Adrenal gland (tissue), 12 donors: ENCODE measurements around the gene OR2W3. TPM values are rescaled to one million over a fixed set of nuclear protein-coding genes. Genes with fewer than 3 reads are reported as not detected.

Source experiments
- DNase-seq, 7 donors: peaks; one replicate each; pipeline ENCODE4 v3.0.0-alpha.2; 2019 to 2020
- H3K27ac ChIP-seq, 5 donors: fragments of 200-600 bp; sonication (generic) in 4 of 5; 1 replicate in 3 of 5; 2 replicates in 2 of 5; pipeline versions ENCODE4 v1.5.1 to v1.8.0; 2016 to 2020; ENCODE audit warnings: mild to moderate bottlenecking in 1 of 5
- H3K27me3 ChIP-seq: fragments of 200-600 bp; 2 replicates; pipeline ENCODE4 v1.8.0; 2021
- H3K36me3 ChIP-seq, 2 donors: fragments of 200-600 bp; replicated peaks in 1 of 2; 1 replicate in 1 of 2; 2 replicates in 1 of 2; pipeline versions ENCODE4 v1.5.1 to v1.8.0; 2018 to 2022
- H3K4me1 ChIP-seq, 2 donors: fragments of 200-600 bp; replicated peaks in 1 of 2; 1 replicate in 1 of 2; 2 replicates in 1 of 2; pipeline versions ENCODE4 v1.5.1 to v1.8.0; 2018 to 2021
- H3K4me3 ChIP-seq, 4 donors: fragments of 200-600 bp; sonication (generic) in 3 of 4; one replicate each; pipeline ENCODE4 v1.5.1; 2016 to 2018
- H3K9me3 ChIP-seq, 3 donors: fragments of 200-600 bp; sonication (generic) in 1 of 3; replicated peaks in 1 of 3; 1 replicate in 2 of 3; 2 replicates in 1 of 3; pipeline versions ENCODE4 v1.5.1 to v1.8.0; 2016 to 2021
- POLR2A ChIP-seq, 2 donors: fragments of 450-650 bp; IDR thresholded peaks; one replicate each; pipeline ENCODE4 v1.6.1; 2017; ENCODE audit warnings: antibody characterized with exemption in 2 of 2, mild to moderate bottlenecking in 2 of 2, moderate library complexity in 1 of 2
- WGBS, 4 donors: extraction: QIAGEN DNeasy Blood & Tissue Kit in 2 of 4; methylation state at CpG; one replicate each; pipeline versions ENCODE4 v1.1.5 to v1.1.7; 2013 to 2017; 5-methylcytosine and 5-hydroxymethylcytosine counted together
- intact Hi-C, 2 donors: fragments of 100-400 bp; cut with DNase I; formaldehyde crosslinking; loops; one replicate each; pipeline versions ENCODE4 v1.14.1 to v1.15.0; 2022 to 2023
- polyA plus RNA-seq, 3 donors: library from polyadenylated mRNA; stranded (reverse); fragments of 200-250 nt in 2 of 3; fragments of 350-450 nt in 1 of 3; fragmentation: Illumina TruSeq in 1 of 3; extraction: RNeasy Lipid Tissue Mini Kit (QIAGEN cat#74804) in 1 of 3; gene quantifications; one replicate each; pipeline ENCODE4 v1.2.3, GENCODE V29; 2013 to 2014
- total RNA-seq, 9 donors: library from RNA; depleted of rRNA in 4 of 9; stranded (reverse); fragments of >200 nt in 4 of 9; fragments of 120-200 nt in 1 of 9; fragmentation: NEBNext Ultra II Directional in 1 of 9; extraction: Animal tissue kit (Norgen Biotek cat#: 25700) in 1 of 9; gene quantifications; one replicate each; pipeline versions ENCODE4 v1.1.0 to v1.2.4, GENCODE V29; 2013 to 2023
- TF ChIP-seq, protein P1 (sequence below), 6 experiments: fragments of 450-650 bp in 4 of 6; fragments of 200-600 bp in 2 of 6; sonication (generic) in 1 of 6; IDR thresholded peaks; 1 replicate in 5 of 6; 2 replicates in 1 of 6; pipeline versions ENCODE4 v1.5.1 to v1.8.0; 2016 to 2021; ENCODE audit warnings: antibody characterized with exemption in 6 of 6, mild to moderate bottlenecking in 2 of 6, moderate library complexity in 1 of 6
- donor health status: healthy with polysubstance abuse.
- donor health status: Bipolar disorder and iron deficiency.
- donor health status: DM: yes; HTN: yes; CAD: no.
- donor health status: DM: no; HTN: no; CAD: no.
- donor health status: DM: no; HTN: no; CAD: no.
- donor health status: DM: yes; HTN: yes; CAD: no.

The OR2W3 gene
- total and polyA plus RNA-seq, 12 donors: 0.20 to 2.5 (median 1.1) TPM; not detected in 8

GRCh38 chr1:247895976-247896375 lies 589 bp downstream of the OR2W3 start:
- H3K36me3 ChIP-seq: no peaks in the 10 kb centered on the region
- no peaks in the 10 kb centered on the region for H3K27me3 ChIP-seq
- 85 to 97% (median 92%) methylated on average over 3 to 14 of the region's 14 CpGs for WGBS, 4 donors
- H3K27ac ChIP-seq: no peak overlapping the region
- TF ChIP-seq POLR2A (IDR thresholded peaks at IDR 0.05): no peak
- TF ChIP-seq, protein P1, sequence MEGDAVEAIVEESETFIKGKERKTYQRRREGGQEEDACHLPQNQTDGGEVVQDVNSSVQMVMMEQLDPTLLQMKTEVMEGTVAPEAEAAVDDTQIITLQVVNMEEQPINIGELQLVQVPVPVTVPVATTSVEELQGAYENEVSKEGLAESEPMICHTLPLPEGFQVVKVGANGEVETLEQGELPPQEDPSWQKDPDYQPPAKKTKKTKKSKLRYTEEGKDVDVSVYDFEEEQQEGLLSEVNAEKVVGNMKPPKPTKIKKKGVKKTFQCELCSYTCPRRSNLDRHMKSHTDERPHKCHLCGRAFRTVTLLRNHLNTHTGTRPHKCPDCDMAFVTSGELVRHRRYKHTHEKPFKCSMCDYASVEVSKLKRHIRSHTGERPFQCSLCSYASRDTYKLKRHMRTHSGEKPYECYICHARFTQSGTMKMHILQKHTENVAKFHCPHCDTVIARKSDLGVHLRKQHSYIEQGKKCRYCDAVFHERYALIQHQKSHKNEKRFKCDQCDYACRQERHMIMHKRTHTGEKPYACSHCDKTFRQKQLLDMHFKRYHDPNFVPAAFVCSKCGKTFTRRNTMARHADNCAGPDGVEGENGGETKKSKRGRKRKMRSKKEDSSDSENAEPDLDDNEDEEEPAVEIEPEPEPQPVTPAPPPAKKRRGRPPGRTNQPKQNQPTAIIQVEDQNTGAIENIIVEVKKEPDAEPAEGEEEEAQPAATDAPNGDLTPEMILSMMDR (IDR thresholded peaks at IDR 0.05): no peak
- H3K4me1 ChIP-seq: no peaks in the 10 kb centered on the region
- no peak overlapping the region for H3K4me3 ChIP-seq
- no peaks in the 10 kb centered on the region for H3K9me3 ChIP-seq
- intact Hi-C loops: no loop called here
- no peak for DNase-seq

GRCh38 chr1:247904122-247904521 lies 8.7 kb downstream of the OR2W3 start:
- WGBS, 4 donors: 77 to 83% (median 81%) methylated on average over 6 of the region's 6 CpGs
- H3K4me1 ChIP-seq: no peaks in the 10 kb centered on the region

GRCh38 chr1:247905181-247905580 lies 9.8 kb downstream of the OR2W3 start:
- TF ChIP-seq, protein P1 (IDR thresholded peaks at IDR 0.05): no peak
- no peak for TF ChIP-seq POLR2A (IDR thresholded peaks at IDR 0.05)
- intact Hi-C loops: no loop called here
- no peaks in the 10 kb centered on the region for H3K36me3 ChIP-seq

More at GRCh38 chr1:247904122-247904521, 8.7 kb downstream of the OR2W3 start:
- Histone ChIP-seq H3K4me3 (no peak overlapping the region), H3K27me3 (no peaks in the 10 kb centered on the region), H3K9me3 (no peaks in the 10 kb centered on the region), H3K27ac (no peak overlapping the region), H3K36me3 (no peaks in the 10 kb centered on the region)
- no peak for DNase-seq
- TF ChIP-seq POLR2A (IDR thresholded peaks at IDR 0.05): no peak
- TF ChIP-seq, protein P1 (IDR thresholded peaks at IDR 0.05): no peak
- intact Hi-C loops: no loop called here

DNA sequence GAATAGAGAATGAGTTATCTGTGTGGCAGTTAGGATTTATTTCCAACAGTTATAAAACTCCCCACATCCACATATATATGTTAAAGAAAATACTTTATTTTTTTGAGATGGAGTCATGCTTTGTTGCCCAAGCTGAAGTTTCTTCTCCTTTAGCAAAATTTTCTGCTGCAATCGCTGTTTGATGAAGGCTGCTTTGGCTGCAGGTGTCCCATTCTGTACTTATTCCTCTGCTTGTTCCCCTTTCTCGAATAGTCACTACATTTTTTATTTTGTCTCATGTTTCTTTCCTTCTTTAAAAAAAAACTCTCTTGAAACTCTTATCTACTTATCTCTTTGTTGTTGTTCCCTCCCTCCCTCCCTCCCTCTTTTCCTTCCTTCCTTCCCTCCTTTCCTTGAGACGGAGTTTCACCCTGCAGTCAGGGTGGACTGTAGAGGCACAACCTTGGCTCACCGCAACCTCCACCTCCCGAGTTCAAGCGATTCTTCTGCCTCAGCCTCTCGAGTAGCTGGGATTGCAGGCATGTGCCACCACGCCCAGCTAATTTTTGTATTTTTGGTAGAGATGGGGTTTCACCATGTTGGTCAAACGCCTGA lies 10.6 kb downstream of the OR2W3 start:
- Histone ChIP-seq H3K36me3 (no peaks in the 10 kb centered on the region), H3K27ac (peak overlapping the region in 1 of 5 donors; percentile 26), H3K9me3 (no peaks in the 10 kb centered on the region), H3K4me1 (no peaks in the 10 kb centered on the region), H3K27me3 (no peaks in the 10 kb centered on the region), H3K4me3 (peak overlapping the region in 1 of 4 donors; percentile 35)
- WGBS, 4 donors: 59 to 67% (median 62%) methylated on average over 9 of the region's 9 CpGs
- TF ChIP-seq, protein P1 (IDR thresholded peaks at IDR 0.05): no peak
- no peak for TF ChIP-seq POLR2A (IDR thresholded peaks at IDR 0.05)
- intact Hi-C loops: no loop called here
- DNase-seq: no peak

More at GRCh38 chr1:247905181-247905580, 9.8 kb downstream of the OR2W3 start:
- Histone ChIP-seq H3K4me3 (no peak overlapping the region), H3K27ac (no peak overlapping the region), H3K4me1 (no peaks in the 10 kb centered on the region), H3K9me3 (no peaks in the 10 kb centered on the region), H3K27me3 (no peaks in the 10 kb centered on the region)
- 77 to 95% (median 87%) methylated on average over 13 of the region's 13 CpGs for WGBS, 4 donors
- DNase-seq: no peak
